22Rv1 (cell line): ENCODE data around the gene STRADB.

Experiments used
- ZFX ChIP-seq: fragments of 450-650 bp; IDR thresholded peaks from 2 replicates; pipeline ENCODE4 v1.6.1; 2017; ENCODE audit warnings: antibody characterized with exemption, borderline replicate concordance
- TF ChIP-seq, protein P1 (sequence below): fragments of 450-650 bp; IDR thresholded peaks from 2 replicates; pipeline ENCODE4 v1.5.1; 2017; ENCODE audit warnings: mild to moderate bottlenecking

DNA sequence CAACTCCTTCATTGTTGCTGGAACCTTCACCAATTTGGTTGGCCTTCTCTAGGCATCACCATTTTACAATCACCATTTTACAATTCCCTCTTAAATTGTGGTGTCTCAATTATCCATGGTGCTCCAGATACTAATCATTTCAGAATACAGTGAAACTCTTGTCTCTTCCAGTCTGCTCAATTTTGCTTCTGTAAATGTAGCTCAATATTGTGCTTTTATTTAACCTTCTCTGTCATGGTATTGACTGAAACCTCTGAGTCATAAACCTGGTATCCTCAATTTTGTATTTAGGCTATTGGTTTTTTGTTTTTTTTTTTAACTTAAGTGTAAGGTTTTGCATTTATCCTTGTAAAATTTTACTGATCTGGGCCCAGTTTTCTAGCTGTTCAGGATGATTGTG lies 16.1 kb downstream of the STRADB start:
- TF ChIP-seq, protein P1, sequence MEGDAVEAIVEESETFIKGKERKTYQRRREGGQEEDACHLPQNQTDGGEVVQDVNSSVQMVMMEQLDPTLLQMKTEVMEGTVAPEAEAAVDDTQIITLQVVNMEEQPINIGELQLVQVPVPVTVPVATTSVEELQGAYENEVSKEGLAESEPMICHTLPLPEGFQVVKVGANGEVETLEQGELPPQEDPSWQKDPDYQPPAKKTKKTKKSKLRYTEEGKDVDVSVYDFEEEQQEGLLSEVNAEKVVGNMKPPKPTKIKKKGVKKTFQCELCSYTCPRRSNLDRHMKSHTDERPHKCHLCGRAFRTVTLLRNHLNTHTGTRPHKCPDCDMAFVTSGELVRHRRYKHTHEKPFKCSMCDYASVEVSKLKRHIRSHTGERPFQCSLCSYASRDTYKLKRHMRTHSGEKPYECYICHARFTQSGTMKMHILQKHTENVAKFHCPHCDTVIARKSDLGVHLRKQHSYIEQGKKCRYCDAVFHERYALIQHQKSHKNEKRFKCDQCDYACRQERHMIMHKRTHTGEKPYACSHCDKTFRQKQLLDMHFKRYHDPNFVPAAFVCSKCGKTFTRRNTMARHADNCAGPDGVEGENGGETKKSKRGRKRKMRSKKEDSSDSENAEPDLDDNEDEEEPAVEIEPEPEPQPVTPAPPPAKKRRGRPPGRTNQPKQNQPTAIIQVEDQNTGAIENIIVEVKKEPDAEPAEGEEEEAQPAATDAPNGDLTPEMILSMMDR: no peak
- TF ChIP-seq ZFX: no peak
